Tibial nerve (tissue), 4 donors: Measurements from ENCODE around the gene C2orf72. TPM values are rescaled to one million over a fixed set of nuclear protein-coding genes. Genes with fewer than 3 reads are reported as not detected.
A peak's percentile ranks its signal among the peaks of the same experiment; 100 is the strongest.

Source experiments
- DNase-seq, 2 donors: peaks; one replicate each; pipeline ENCODE4 v3.0.0-alpha.2; 2019; ENCODE audit warnings: low spot score in 2 of 2
- H3K27ac ChIP-seq, 4 donors: fragments of 200-600 bp; sonication (generic) in 3 of 4; one replicate each; pipeline ENCODE4 v1.5.1; 2017 to 2019; ENCODE audit warnings: mild to moderate bottlenecking in 1 of 4
- H3K27me3 ChIP-seq, 2 donors: fragments of 200-600 bp; sonication (generic) in 1 of 2; one replicate each; pipeline versions ENCODE4 v1.5.1 to v1.6.0; 2017 to 2019
- H3K36me3 ChIP-seq, 3 donors: fragments of 200-600 bp; sonication (generic); one replicate each; pipeline ENCODE4 v1.5.1; 2018 to 2019
- H3K4me1 ChIP-seq, 4 donors: fragments of 200-600 bp; sonication (generic) in 3 of 4; one replicate each; pipeline ENCODE4 v1.5.1; 2017 to 2019
- H3K4me3 ChIP-seq, 4 donors: fragments of 200-600 bp; sonication (generic) in 3 of 4; one replicate each; pipeline ENCODE4 v1.5.1; 2017 to 2019; ENCODE audit warnings: mild to moderate bottlenecking in 1 of 4, moderate library complexity in 1 of 4
- H3K9me3 ChIP-seq, 4 donors: fragments of 200-600 bp; sonication (generic) in 3 of 4; one replicate each; pipeline ENCODE4 v1.5.1; 2017 to 2019
- CTCF ChIP-seq, 5 experiments: fragments of 200-600 bp in 3 of 5; fragments of 450-650 bp in 2 of 5; sonication (generic) in 3 of 5; IDR thresholded peaks; one replicate each; pipeline ENCODE4 v1.5.1; 2016 to 2019; ENCODE audit warnings: antibody characterized with exemption in 5 of 5, mild to moderate bottlenecking in 3 of 5, moderate library complexity in 2 of 5
- EP300 ChIP-seq, 2 donors: sonication (generic); formaldehyde crosslinking; IDR thresholded peaks; one replicate each; pipeline ENCODE4 v1.6.1; 2017; ENCODE audit warnings: antibody characterized with exemption in 2 of 2, mild to moderate bottlenecking in 1 of 2
- POLR2A ChIP-seq, 2 donors: fragments of 450-650 bp; IDR thresholded peaks; one replicate each; pipeline ENCODE4 v1.6.1; 2017; ENCODE audit warnings: antibody characterized with exemption in 2 of 2, mild to moderate bottlenecking in 2 of 2, moderate library complexity in 2 of 2
- WGBS, 2 donors: methylation state at CpG; one replicate each; pipeline ENCODE4 v1.1.5; 2018; 5-methylcytosine and 5-hydroxymethylcytosine counted together
- total RNA-seq, 4 donors: library from RNA; depleted of rRNA; stranded (reverse); fragments of >200 nt; gene quantifications; one replicate each; pipeline ENCODE4 v1.1.0, GENCODE V29; 2016

Gene C2orf72
- total RNA-seq, 4 donors from 2014 or later, result 0.20 to 2.6 (median 0.42) TPM; not detected in 1

GRCh38 chr2:231047923-231048915, 10.9 kb downstream of the C2orf72 start:
- H3K4me3 ChIP-seq, result no peak overlapping the region
- TF ChIP-seq POLR2A (IDR thresholded peaks at IDR 0.05), result no peak
- TF ChIP-seq CTCF (IDR thresholded peaks at IDR 0.05), result no peak
- TF ChIP-seq EP300 (IDR thresholded peaks at IDR 0.05), result no peak
- WGBS, 2 donors, result 42 to 50% methylated on average over 10 of the region's 10 CpGs
- H3K27ac ChIP-seq, result peak overlapping the region in 1 of 4 donors; percentile 65
- no peaks in the 10 kb centered on the region for H3K9me3 ChIP-seq
- H3K27me3 ChIP-seq, result no peaks in the 10 kb centered on the region
- H3K4me1 ChIP-seq, result peaks cover 0 to 39% (median 7%) of the 10 kb centered on the region in 4 donors
- H3K36me3 ChIP-seq, result no peaks in the 10 kb centered on the region
- no peak for DNase-seq

- Histone ChIP-seq H3K27ac (peak overlapping the region in 1 of 4 donors; percentile 17), H3K27me3 (no peaks in the 10 kb centered on the region), H3K9me3 (no peaks in the 10 kb centered on the region), H3K36me3 (no peaks in the 10 kb centered on the region), H3K4me3 (no peak overlapping the region), H3K4me1 (peaks cover 0 to 40% (median 7%) of the 10 kb centered on the region in 4 donors)
- DNase-seq, result no peak
- TF ChIP-seq POLR2A (IDR thresholded peaks at IDR 0.05), result no peak
- TF ChIP-seq CTCF (IDR thresholded peaks at IDR 0.05), result no peak
- TF ChIP-seq EP300 (IDR thresholded peaks at IDR 0.05), result no peak
- WGBS, 2 donors, result 82 to 86% methylated on average over 12 of the region's 12 CpGs
Measured at GRCh38 chr2:231049286-231050017, 12.1 kb downstream of the C2orf72 start.

- TF ChIP-seq POLR2A (IDR thresholded peaks at IDR 0.05) (no peak), CTCF (IDR thresholded peaks at IDR 0.05) (no peak), EP300 (IDR thresholded peaks at IDR 0.05) (no peak)
- no peak for DNase-seq
Measured at GRCh38 chr2:231050018-231050901, 12.9 kb downstream of the C2orf72 start.

GRCh38 chr2:231051116-231051515, 13.8 kb downstream of the C2orf72 start:
- H3K4me3 ChIP-seq, result no peak overlapping the region
- H3K9me3 ChIP-seq, result no peaks in the 10 kb centered on the region
- DNase-seq, result no peak
- no peaks in the 10 kb centered on the region for H3K27me3 ChIP-seq
- H3K36me3 ChIP-seq, result no peaks in the 10 kb centered on the region
- H3K27ac ChIP-seq, result peak overlapping the region in 1 of 4 donors; percentile 18
- peaks cover 0 to 40% (median 7%) of the 10 kb centered on the region in 4 donors for H3K4me1 ChIP-seq
- WGBS, 2 donors, result 69 to 70% methylated on average over 5 of the region's 5 CpGs
- no peak for TF ChIP-seq POLR2A (IDR thresholded peaks at IDR 0.05)
- no peak for TF ChIP-seq EP300 (IDR thresholded peaks at IDR 0.05)
- TF ChIP-seq CTCF (IDR thresholded peaks at IDR 0.05), result no peak

More at GRCh38 chr2:231050018-231050901, 12.9 kb downstream of the C2orf72 start:
- 50 to 53% methylated on average over 9 of the region's 9 CpGs for WGBS, 2 donors
- peak overlapping the region in 2 of 4 donors; percentile 17 to 18 for H3K27ac ChIP-seq
- no peaks in the 10 kb centered on the region for H3K9me3 ChIP-seq
- no peaks in the 10 kb centered on the region for H3K36me3 ChIP-seq
- no peaks in the 10 kb centered on the region for H3K27me3 ChIP-seq
- H3K4me1 ChIP-seq, result peaks cover 0 to 40% (median 7%) of the 10 kb centered on the region in 4 donors
- no peak overlapping the region for H3K4me3 ChIP-seq
